GM19351 (cell line): ENCODE data around the gene CEBPA.

Experiments used
- ATAC-seq: cut with Tn5 transposase; IDR thresholded peaks from one replicate; pipeline ENCODE4 v1.9.1; 2021; ENCODE audit warnings: mild to moderate bottlenecking, moderate library complexity; ENCODE audit not compliant: unreplicated experiment

Gene CEBPA

GRCh38 chr19:33252418-33252962 is 49.8 kb downstream of the CEBPA start:
- ATAC-seq: no peak

- no peak for ATAC-seq
Measured at GRCh38 chr19:33251526-33252090, 50.7 kb downstream of the CEBPA start.

- ATAC-seq: no peak
Measured at GRCh38 chr19:33251076-33251475, 51.3 kb downstream of the CEBPA start.

- ATAC-seq: no peak
Measured at GRCh38 chr19:33250500-33250899, 51.8 kb downstream of the CEBPA start.
